Measurements from ENCODE around the gene RNF31. TPM values are rescaled to one million over a fixed set of nuclear protein-coding genes. Genes with fewer than 3 reads are reported as not detected.

The RNF31 gene
- total RNA-seq, 1 donor from 2014 or later: 80.4 TPM

- peak within 1 kb of the TSS; percentile 95 for H3K4me3 Mint-ChIP-seq (ENCODE audit: low read depth)
- no peaks in the 10 kb centered on the region for H3K9me3 Mint-ChIP-seq
- H3K27ac Mint-ChIP-seq: peak within 1 kb of the TSS; percentile 97
- no peaks in the 10 kb centered on the region for H3K27me3 Mint-ChIP-seq (ENCODE audit: low read depth)
- peaks cover 87% of the 10 kb centered on the region for H3K36me3 Mint-ChIP-seq (ENCODE audit: low read depth)
- intact Hi-C loops (cut with micrococcal nuclease): loop anchor here (1.0 to 5.0 kb wide), 7 partner anchors 14 to 146 kb away; partner anchors contain the start of genes DCAF11, EMC9, IPO4 and NRL
- DNase-seq (ENCODE audit: low spot score): peak; percentile 97
- peaks cover 38% of the 10 kb centered on the region for H3K4me1 Mint-ChIP-seq (ENCODE audit: low read depth)
These were observed 13.8 kb downstream of the RNF31 start, which contains the start of gene IRF9 for GRCh38 chr14:24160850-24161804. IRF9 (plus strand) TSS chr14:24161265; CDS start chr14:24162145, 880 bp downstream.

GRCh38 chr14:24162093-24162492 is 14.8 kb downstream of the RNF31 start:
- Mint-ChIP-seq H3K27ac (peak overlapping the region; percentile 97), H3K4me1 (ENCODE audit: low read depth) (peaks cover 42% of the 10 kb centered on the region), H3K27me3 (ENCODE audit: low read depth) (no peaks in the 10 kb centered on the region), H3K4me3 (ENCODE audit: low read depth) (peak overlapping the region; percentile 95), H3K36me3 (ENCODE audit: low read depth) (peaks cover 91% of the 10 kb centered on the region), H3K9me3 (no peaks in the 10 kb centered on the region)
- intact Hi-C loops (cut with micrococcal nuclease): loop anchor here (5.0 kb wide), 1 partner anchor 105 kb away; no protein-coding TSS in a partner anchor
- no peak for DNase-seq (ENCODE audit: low spot score)

GRCh38 chr14:24164518-24164991 is 17.3 kb downstream of the RNF31 start:
- H3K9me3 Mint-ChIP-seq: no peaks in the 10 kb centered on the region
- H3K27ac Mint-ChIP-seq: peak overlapping the region; percentile 59
- no peak overlapping the region for H3K4me3 Mint-ChIP-seq (ENCODE audit: low read depth)
- H3K4me1 Mint-ChIP-seq (ENCODE audit: low read depth): peaks cover 50% of the 10 kb centered on the region
- no peaks in the 10 kb centered on the region for H3K27me3 Mint-ChIP-seq (ENCODE audit: low read depth)
- no peak for DNase-seq (ENCODE audit: low spot score)
- intact Hi-C loops (cut with micrococcal nuclease): loop anchor here (5.0 kb wide), 1 partner anchor 107 kb away; no protein-coding TSS in a partner anchor
- H3K36me3 Mint-ChIP-seq (ENCODE audit: low read depth): peaks cover 92% of the 10 kb centered on the region

GRCh38 chr14:24165785-24166184 is 18.5 kb downstream of the RNF31 start:
- intact Hi-C loops (cut with micrococcal nuclease): no loop called here

GRCh38 chr14:24167469-24168114 is 20.3 kb downstream of the RNF31 start:
- intact Hi-C loops (cut with micrococcal nuclease): no loop called here
- H3K27ac Mint-ChIP-seq: peak overlapping the region; percentile 74
- H3K4me1 Mint-ChIP-seq (ENCODE audit: low read depth): peaks cover 40% of the 10 kb centered on the region
- peaks cover 86% of the 10 kb centered on the region for H3K36me3 Mint-ChIP-seq (ENCODE audit: low read depth)
- no peak overlapping the region for H3K4me3 Mint-ChIP-seq (ENCODE audit: low read depth)
- H3K9me3 Mint-ChIP-seq: no peaks in the 10 kb centered on the region
- no peak for DNase-seq (ENCODE audit: low spot score)
- no peaks in the 10 kb centered on the region for H3K27me3 Mint-ChIP-seq (ENCODE audit: low read depth)

More at GRCh38 chr14:24165785-24166184, 18.5 kb downstream of the RNF31 start:
- Mint-ChIP-seq H3K4me3 (ENCODE audit: low read depth) (no peak overlapping the region), H3K27me3 (ENCODE audit: low read depth) (no peaks in the 10 kb centered on the region), H3K36me3 (ENCODE audit: low read depth) (peaks cover 89% of the 10 kb centered on the region), H3K9me3 (no peaks in the 10 kb centered on the region), H3K27ac (no peak overlapping the region), H3K4me1 (ENCODE audit: low read depth) (peaks cover 42% of the 10 kb centered on the region)
- DNase-seq (ENCODE audit: low spot score): no peak

GRCh38 chr14:24171422-24172260 is 24.3 kb downstream of the RNF31 start, which contains the start of gene REC8:
REC8 (plus strand) TSS chr14:24172080; CDS start chr14:24172553, 473 bp downstream.
- peaks cover 27% of the 10 kb centered on the region for H3K4me1 Mint-ChIP-seq (ENCODE audit: low read depth)
- peaks cover 70% of the 10 kb centered on the region for H3K36me3 Mint-ChIP-seq (ENCODE audit: low read depth)
- peak; percentile 41 for DNase-seq (ENCODE audit: low spot score)

GRCh38 chr14:24172261-24172860 is 25.1 kb downstream of the RNF31 start:
- H3K27me3 Mint-ChIP-seq (ENCODE audit: low read depth): no peaks in the 10 kb centered on the region
- H3K9me3 Mint-ChIP-seq: no peaks in the 10 kb centered on the region
- peak overlapping the region; percentile 60 for H3K4me3 Mint-ChIP-seq (ENCODE audit: low read depth)
- intact Hi-C loops (cut with micrococcal nuclease): no loop called here
- no peak overlapping the region for H3K27ac Mint-ChIP-seq
- H3K36me3 Mint-ChIP-seq (ENCODE audit: low read depth): peaks cover 70% of the 10 kb centered on the region
- no peak for DNase-seq (ENCODE audit: low spot score)
- peaks cover 24% of the 10 kb centered on the region for H3K4me1 Mint-ChIP-seq (ENCODE audit: low read depth)

More at GRCh38 chr14:24171422-24172260, 24.3 kb downstream of the RNF31 start, which contains the start of gene REC8:
- Mint-ChIP-seq H3K4me3 (ENCODE audit: low read depth) (peak within 1 kb of the TSS; percentile 69), H3K9me3 (no peaks in the 10 kb centered on the region), H3K27ac (peak within 1 kb of the TSS; percentile 58), H3K27me3 (ENCODE audit: low read depth) (no peaks in the 10 kb centered on the region)
- intact Hi-C loops (cut with micrococcal nuclease): no loop called here

- no peaks in the 10 kb centered on the region for H3K27me3 Mint-ChIP-seq (ENCODE audit: low read depth)
- peaks cover 21% of the 10 kb centered on the region for H3K4me1 Mint-ChIP-seq (ENCODE audit: low read depth)
- peaks cover 69% of the 10 kb centered on the region for H3K36me3 Mint-ChIP-seq (ENCODE audit: low read depth)
- intact Hi-C loops (cut with micrococcal nuclease): no loop called here
- no peak for DNase-seq (ENCODE audit: low spot score)
- no peaks in the 10 kb centered on the region for H3K9me3 Mint-ChIP-seq
- H3K27ac Mint-ChIP-seq: no peak overlapping the region
- H3K4me3 Mint-ChIP-seq (ENCODE audit: low read depth): no peak overlapping the region
These were observed 25.6 kb downstream of the RNF31 start for GRCh38 chr14:24172871-24173281.

GRCh38 chr14:24176599-24176998 is 29.3 kb downstream of the RNF31 start:
- DNase-seq (ENCODE audit: low spot score): no peak
- peaks cover 67% of the 10 kb centered on the region for H3K36me3 Mint-ChIP-seq (ENCODE audit: low read depth)
- peaks cover 7% of the 10 kb centered on the region for H3K4me1 Mint-ChIP-seq (ENCODE audit: low read depth)
- no peak overlapping the region for H3K4me3 Mint-ChIP-seq (ENCODE audit: low read depth)
- no peak overlapping the region for H3K27ac Mint-ChIP-seq
- intact Hi-C loops (cut with micrococcal nuclease): no loop called here
- H3K9me3 Mint-ChIP-seq: no peaks in the 10 kb centered on the region
- no peaks in the 10 kb centered on the region for H3K27me3 Mint-ChIP-seq (ENCODE audit: low read depth)

GRCh38 chr14:24177041-24177825 is 29.9 kb downstream of the RNF31 start:
- Mint-ChIP-seq H3K27ac (no peak overlapping the region), H3K4me1 (ENCODE audit: low read depth) (peaks cover 6% of the 10 kb centered on the region), H3K9me3 (no peaks in the 10 kb centered on the region), H3K27me3 (ENCODE audit: low read depth) (no peaks in the 10 kb centered on the region), H3K36me3 (ENCODE audit: low read depth) (peaks cover 70% of the 10 kb centered on the region), H3K4me3 (ENCODE audit: low read depth) (no peak overlapping the region)
- intact Hi-C loops (cut with micrococcal nuclease): no loop called here
- no peak for DNase-seq (ENCODE audit: low spot score)

- Mint-ChIP-seq H3K36me3 (ENCODE audit: low read depth) (peaks cover 73% of the 10 kb centered on the region), H3K27me3 (ENCODE audit: low read depth) (no peaks in the 10 kb centered on the region), H3K4me3 (ENCODE audit: low read depth) (no peak overlapping the region), H3K9me3 (no peaks in the 10 kb centered on the region), H3K4me1 (ENCODE audit: low read depth) (peaks cover 6% of the 10 kb centered on the region), H3K27ac (no peak overlapping the region)
- no peak for DNase-seq (ENCODE audit: low spot score)
- intact Hi-C loops (cut with micrococcal nuclease): no loop called here
These were observed 30.6 kb downstream of the RNF31 start for GRCh38 chr14:24177891-24178290.
